DOHH2 (cell line): ENCODE results near the gene NUDT8.

Experiments used
- H3F3A ChIP-seq: fragments of 200-600 bp; sonication (generic), shearing (Covaris generic); 2 replicates; pipeline ENCODE4 v1.6.0; 2016; ENCODE audit warnings: antibody characterized with exemption, mild to moderate bottlenecking; ENCODE audit not compliant: control insufficient read depth, insufficient read depth
- H3K27ac ChIP-seq: fragments of 200-600 bp; sonication (generic); 2 replicates; pipeline ENCODE4 v1.5.1; 2014; ENCODE audit warnings: low read depth, mild to moderate bottlenecking, low read length, moderate library complexity
- H3K27me3 ChIP-seq: fragments of 200-600 bp; sonication (generic); 2 replicates; pipeline ENCODE4 v1.6.1; 2014; ENCODE audit warnings: mild to moderate bottlenecking, low read length, mixed read lengths; ENCODE audit not compliant: control insufficient read depth
- H3K36me3 ChIP-seq: fragments of 200-600 bp; sonication (generic); 2 replicates; pipeline ENCODE4 v1.6.1; 2014; ENCODE audit warnings: mild to moderate bottlenecking, low read length, moderate library complexity, mixed read lengths; ENCODE audit not compliant: control insufficient read depth
- H3K4me1 ChIP-seq: fragments of 200-600 bp; sonication (generic); 2 replicates; pipeline ENCODE4 v1.6.1; 2014; ENCODE audit warnings: mild to moderate bottlenecking, low read length, mixed read lengths; ENCODE audit not compliant: control insufficient read depth
- H3K4me2 ChIP-seq: fragments of 200-600 bp; sonication (generic); 2 replicates; pipeline ENCODE4 v1.6.0; 2014; ENCODE audit warnings: mild to moderate bottlenecking, low read length, moderate library complexity
- H3K4me3 ChIP-seq: fragments of 200-600 bp; sonication (generic); 2 replicates; pipeline ENCODE4 v1.5.1; 2014; ENCODE audit warnings: mild to moderate bottlenecking, low read length, mixed read lengths
- H3K79me2 ChIP-seq: fragments of 200-600 bp; sonication (generic); 2 replicates; pipeline ENCODE4 v1.6.1; 2014; ENCODE audit warnings: mild to moderate bottlenecking, low read length, mixed read lengths; ENCODE audit not compliant: control insufficient read depth
- H3K9me2 ChIP-seq: fragments of 200-600 bp; sonication (generic); replicated peaks from 2 replicates; pipeline ENCODE4 v1.6.1; 2014; ENCODE audit warnings: mild to moderate bottlenecking, low read length, mixed read lengths; ENCODE audit not compliant: control insufficient read depth
- H3K9me3 ChIP-seq: fragments of 200-600 bp; sonication (generic); 2 replicates; pipeline ENCODE4 v1.6.1; 2014; ENCODE audit warnings: antibody characterized with exemption, low read length, mixed read lengths; ENCODE audit not compliant: control insufficient read depth, insufficient read depth
- H4K20me1 ChIP-seq: fragments of 200-600 bp; sonication (generic); 2 replicates; pipeline ENCODE4 v1.6.0; 2014; ENCODE audit warnings: low read depth, mild to moderate bottlenecking, antibody characterized with exemption, low read length, moderate library complexity; ENCODE audit not compliant: control insufficient read depth, insufficient read depth
- EZH2phosphoT487 ChIP-seq: fragments of 200-600 bp; sonication (generic); IDR thresholded peaks from 2 replicates; pipeline ENCODE4 v1.6.1; 2017; ENCODE audit warnings: borderline replicate concordance, mild to moderate bottlenecking, antibody characterized with exemption, low read length, moderate library complexity, mixed read lengths
- TF ChIP-seq, protein P1 (sequence below): fragments of 200-600 bp; sonication (generic); IDR thresholded peaks from one replicate; pipeline ENCODE4 v1.5.1; 2014; ENCODE audit warnings: antibody characterized with exemption, mild to moderate bottlenecking, low read depth, low read length; ENCODE audit not compliant: poor library complexity, severe bottlenecking

Gene NUDT8

DNA sequence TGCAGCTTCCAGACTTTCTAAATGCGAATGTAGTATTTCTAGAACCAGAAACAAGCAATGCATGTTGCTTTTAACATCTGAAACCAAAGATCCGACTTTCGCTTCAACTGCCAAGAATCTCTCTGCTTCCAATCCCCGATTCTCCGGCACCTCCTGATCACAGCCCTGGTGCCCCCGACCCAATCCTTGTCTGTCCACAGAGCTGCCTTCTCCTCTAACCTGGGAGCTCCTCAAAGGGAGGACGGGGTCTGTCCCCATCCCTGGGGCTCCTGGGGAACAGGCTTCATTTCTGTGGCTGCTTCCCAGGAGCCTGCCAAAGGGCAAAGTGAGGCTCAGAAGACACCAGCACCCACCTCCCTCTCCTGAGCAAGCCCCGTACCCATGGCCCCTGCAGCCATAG is 44.2 kb upstream of the NUDT8 start:
- H3K27ac ChIP-seq: no peak overlapping the region
- H3K36me3 ChIP-seq: no peaks in the 10 kb centered on the region
- H4K20me1 ChIP-seq: no peaks in the 10 kb centered on the region

DNA sequence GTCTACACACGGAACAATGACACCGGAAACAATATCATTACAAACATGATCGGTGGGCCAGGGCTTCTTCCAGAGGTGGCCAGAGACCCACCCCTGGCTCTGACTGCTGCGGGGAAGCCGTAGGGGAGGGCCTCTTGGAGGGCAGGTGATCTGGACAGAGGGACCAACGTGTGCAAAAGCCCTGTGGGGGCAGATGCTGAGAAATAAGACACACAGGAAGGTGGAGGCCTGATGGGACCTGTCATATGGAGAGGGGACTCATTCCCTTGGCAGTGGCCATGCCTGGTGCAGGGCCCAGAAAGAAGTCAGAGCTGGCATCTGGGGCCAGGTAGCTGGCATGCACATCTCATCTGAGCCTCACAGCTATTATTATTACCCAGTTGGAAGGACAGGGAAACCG is 43.6 kb upstream of the NUDT8 start:
- Histone ChIP-seq H3K4me1 (peaks cover 28% of the 10 kb centered on the region), H3F3A (peaks cover 4% of the 10 kb centered on the region; the same call in 1 of the 2 replicates), H3K79me2 (no peaks in the 10 kb centered on the region), H3K27me3 (no peaks in the 10 kb centered on the region; the same call in 1 of the 2 replicates), H3K9me2 (no peaks in the 10 kb centered on the region), H4K20me1 (no peaks in the 10 kb centered on the region), H3K36me3 (no peaks in the 10 kb centered on the region), H3K9me3 (peaks cover 10% of the 10 kb centered on the region; the same call in 1 of the 2 replicates), H3K4me3 (no peak overlapping the region), H3K27ac (no peak overlapping the region), H3K4me2 (no peak overlapping the region)
- TF ChIP-seq, protein P1, sequence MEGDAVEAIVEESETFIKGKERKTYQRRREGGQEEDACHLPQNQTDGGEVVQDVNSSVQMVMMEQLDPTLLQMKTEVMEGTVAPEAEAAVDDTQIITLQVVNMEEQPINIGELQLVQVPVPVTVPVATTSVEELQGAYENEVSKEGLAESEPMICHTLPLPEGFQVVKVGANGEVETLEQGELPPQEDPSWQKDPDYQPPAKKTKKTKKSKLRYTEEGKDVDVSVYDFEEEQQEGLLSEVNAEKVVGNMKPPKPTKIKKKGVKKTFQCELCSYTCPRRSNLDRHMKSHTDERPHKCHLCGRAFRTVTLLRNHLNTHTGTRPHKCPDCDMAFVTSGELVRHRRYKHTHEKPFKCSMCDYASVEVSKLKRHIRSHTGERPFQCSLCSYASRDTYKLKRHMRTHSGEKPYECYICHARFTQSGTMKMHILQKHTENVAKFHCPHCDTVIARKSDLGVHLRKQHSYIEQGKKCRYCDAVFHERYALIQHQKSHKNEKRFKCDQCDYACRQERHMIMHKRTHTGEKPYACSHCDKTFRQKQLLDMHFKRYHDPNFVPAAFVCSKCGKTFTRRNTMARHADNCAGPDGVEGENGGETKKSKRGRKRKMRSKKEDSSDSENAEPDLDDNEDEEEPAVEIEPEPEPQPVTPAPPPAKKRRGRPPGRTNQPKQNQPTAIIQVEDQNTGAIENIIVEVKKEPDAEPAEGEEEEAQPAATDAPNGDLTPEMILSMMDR: no peak
- no peak for TF ChIP-seq EZH2phosphoT487

More for the DNA sequence above, 44.2 kb upstream of the NUDT8 start:
- Histone ChIP-seq H3K4me2 (no peak overlapping the region), H3K4me3 (no peak overlapping the region), H3F3A (peaks cover 3% of the 10 kb centered on the region; the same call in 1 of the 2 replicates), H3K9me3 (peaks cover 9% of the 10 kb centered on the region; the same call in 1 of the 2 replicates), H3K27me3 (no peaks in the 10 kb centered on the region; the same call in 1 of the 2 replicates), H3K9me2 (no peaks in the 10 kb centered on the region), H3K4me1 (peaks cover 23% of the 10 kb centered on the region), H3K79me2 (no peaks in the 10 kb centered on the region)
- TF ChIP-seq, protein P1: no peak
- TF ChIP-seq EZH2phosphoT487: no peak

DNA sequence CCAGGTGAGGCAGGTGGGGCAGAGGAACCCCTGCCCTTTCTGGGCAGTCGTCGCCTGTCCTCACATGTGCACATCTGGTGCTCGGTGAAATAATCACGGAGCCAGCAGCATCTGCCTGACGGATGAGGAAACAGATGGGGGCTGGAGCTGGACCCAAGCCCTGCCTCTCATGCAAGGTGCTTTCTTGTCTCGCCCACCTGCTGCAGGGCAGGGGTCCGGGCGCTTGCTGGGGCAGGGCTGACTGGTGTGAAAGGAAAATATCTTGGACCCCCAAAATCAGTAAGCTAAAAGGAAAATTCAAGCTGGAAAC is 41.4 kb upstream of the NUDT8 start:
- Histone ChIP-seq H3K27me3 (no peaks in the 10 kb centered on the region; the same call in 1 of the 2 replicates), H3K4me2 (no peak overlapping the region), H3K9me2 (no peaks in the 10 kb centered on the region), H3K79me2 (no peaks in the 10 kb centered on the region), H3K27ac (no peak overlapping the region), H3K36me3 (no peaks in the 10 kb centered on the region), H4K20me1 (no peaks in the 10 kb centered on the region), H3F3A (peaks cover 4% of the 10 kb centered on the region; the same call in 1 of the 2 replicates), H3K9me3 (peaks cover 10% of the 10 kb centered on the region; the same call in 1 of the 2 replicates), H3K4me1 (peaks cover 50% of the 10 kb centered on the region), H3K4me3 (no peak overlapping the region)
- no peak for TF ChIP-seq EZH2phosphoT487
- TF ChIP-seq, protein P1: no peak
